GM21619 (cell line): Measurements from ENCODE around the gene HYCC1.
"Not testable (repeated sequence)": the region's sequence is repeated elsewhere in the genome, so short reads cannot be mapped to it uniquely, and the experiment has no call there.

Experiments
- ATAC-seq: cut with Tn5 transposase; IDR thresholded peaks from one replicate; pipeline ENCODE4 v1.9.1; 2021; ENCODE audit not compliant: unreplicated experiment

Gene HYCC1

GRCh38 chr7:23013715-23014649 is at the start of gene HYCC1:
Gene HYCC1, minus strand, starts transcription at chr7:23014130. Its CDS starts 23,019 bp downstream, at chr7:22991111.
- ATAC-seq = peak; percentile 93

GRCh38 chr7:23062452-23062851 is 48.5 kb upstream of the HYCC1 start:
- no peak for ATAC-seq

GRCh38 chr7:23061327-23061726 is 47.4 kb upstream of the HYCC1 start:
- no peak for ATAC-seq

GRCh38 chr7:23058408-23059096 is 44.6 kb upstream of the HYCC1 start:
- no peak for ATAC-seq

- ATAC-seq = peak; percentile 72
These were observed 41.8 kb upstream of the HYCC1 start for GRCh38 chr7:23055582-23056178.

- not testable (repeated sequence) for ATAC-seq
These were observed 37.2 kb upstream of the HYCC1 start for GRCh38 chr7:23051124-23051485.

- not testable (repeated sequence) for ATAC-seq
These were observed 32.4 kb upstream of the HYCC1 start for GRCh38 chr7:23046336-23046735.

GRCh38 chr7:23045086-23045485 is 31.2 kb upstream of the HYCC1 start:
- ATAC-seq = not testable (repeated sequence)

- ATAC-seq = no peak
These were observed 30.7 kb upstream of the HYCC1 start for GRCh38 chr7:23044581-23044980.

GRCh38 chr7:23043441-23043840 is 29.5 kb upstream of the HYCC1 start:
- ATAC-seq = no peak

GRCh38 chr7:23039674-23040073 is 25.7 kb upstream of the HYCC1 start:
- ATAC-seq = not testable (repeated sequence)

GRCh38 chr7:23035542-23036371 is 21.8 kb upstream of the HYCC1 start:
- ATAC-seq = not testable (repeated sequence)

- no peak for ATAC-seq
These were observed 13.3 kb upstream of the HYCC1 start for GRCh38 chr7:23027261-23027660.

GRCh38 chr7:23026164-23026563 is 12.2 kb upstream of the HYCC1 start:
- no peak for ATAC-seq

- ATAC-seq = no peak
These were observed 10.5 kb upstream of the HYCC1 start for GRCh38 chr7:23024454-23024853.

GRCh38 chr7:23022851-23023250 is 8.9 kb upstream of the HYCC1 start:
- ATAC-seq = no peak

GRCh38 chr7:23022258-23022769 is 8.4 kb upstream of the HYCC1 start:
- ATAC-seq = no peak

GRCh38 chr7:23021596-23021995 is 7.7 kb upstream of the HYCC1 start:
- ATAC-seq = no peak

- ATAC-seq = no peak
These were observed 6.9 kb upstream of the HYCC1 start for GRCh38 chr7:23020742-23021401.

- no peak for ATAC-seq
These were observed 4.8 kb upstream of the HYCC1 start for GRCh38 chr7:23018750-23019149.
